HepG2 (cell line): ENCODE measurements around the gene FAM111A. TPM values are rescaled to one million over a fixed set of nuclear protein-coding genes. Genes with fewer than 3 reads are reported as not detected.

Source experiments
- ATAC-seq: fragments of 200-7000 bp; cut with Tn5 transposase; 3 replicates; pipeline ENCODE4 v1.9.1; 2020; ENCODE audit warnings: mild to moderate bottlenecking, moderate library complexity
- BruUV-seq: library from RNA; stranded (reverse); fragments of 400-500 nt; replicated peaks from 2 replicates; lab custom pipeline; 2021; lab: Mats Ljungman, UMichigan
- CTCF ChIA-PET: fragments of 300-600 bp; formaldehyde crosslinking; extraction: SDS; loops from one replicate; lab custom pipeline; 2021; ENCODE audit warnings: low total read pairs, inconsistent platforms, low intra/inter-chr PET ratio; lab: Yijun Ruan, JAX
- POLR2A ChIA-PET: fragments of 350-600 bp; sonication (Branson Sonifier 250); formaldehyde crosslinking; loops from one replicate; lab custom pipeline; 2020; ENCODE audit warnings: antibody characterized with exemption, inconsistent platforms; lab: Yijun Ruan, JAX
- DNase-seq: peaks from one replicate; pipeline ENCODE4 v3.0.0-alpha.2; 2015; ENCODE audit warnings: low spot score
- FAIRE-seq: peaks from 3 replicates; lab custom pipeline; 2011; peaks lifted over from hg19 to GRCh38; lab: Jason Lieb, UNC
- H2AFZ ChIP-seq: one replicate; pipeline ENCODE4 v1.6.1; 2011; ENCODE audit warnings: low read length, inconsistent platforms
- H3K27ac ChIP-seq: fragments of 300-600 bp; 3 replicates; pipeline ENCODE4 v1.8.0; 2011; ENCODE audit warnings: mixed run types, mild to moderate bottlenecking, mixed read lengths, low read length, inconsistent platforms; ENCODE audit not compliant: insufficient read depth; ENCODE audit errors: extremely low read length
- H3K27me3 ChIP-seq, 2 experiments: fragments of 200-600 bp in 1 of 2; 2 replicates in 1 of 2; 3 replicates in 1 of 2; pipeline versions ENCODE4 v1.6.0 to v1.8.0; 2011; ENCODE audit warnings: low read length in 2 of 2, mild to moderate bottlenecking in 2 of 2, moderate library complexity in 2 of 2, inconsistent platforms in 1 of 2; ENCODE audit not compliant: insufficient read depth in 2 of 2, control insufficient read depth in 1 of 2
- H3K36me3 ChIP-seq, 2 experiments: fragments of 200-600 bp in 1 of 2; replicated peaks in 1 of 2; 2 replicates in 1 of 2; 3 replicates in 1 of 2; pipeline versions ENCODE4 v1.5.1 to v1.8.0; 2011; ENCODE audit warnings: low read length in 2 of 2, inconsistent platforms in 1 of 2; ENCODE audit not compliant: insufficient read depth in 2 of 2, control insufficient read depth in 1 of 2
- H3K4me1 ChIP-seq: 2 replicates; pipeline ENCODE4 v1.5.1; 2012; ENCODE audit warnings: low read length, inconsistent platforms; ENCODE audit not compliant: insufficient read depth
- H3K4me2 ChIP-seq: 2 replicates; pipeline ENCODE4 v1.6.0; 2011; ENCODE audit warnings: low read depth, low read length, inconsistent platforms
- H3K4me3 ChIP-seq, 3 experiments: fragments of 200-600 bp in 1 of 3; sonication (generic), shearing (Covaris generic) in 1 of 3; replicated peaks in 1 of 3; 2 replicates each; pipeline ENCODE4 v1.5.1; 2011 to 2016; ENCODE audit warnings: low read length in 3 of 3, inconsistent platforms in 2 of 3, low read depth in 2 of 3, mild to moderate bottlenecking in 2 of 3, control low read depth in 1 of 3, mixed read lengths in 1 of 3; ENCODE audit not compliant: insufficient read depth in 1 of 3
- H3K79me2 ChIP-seq: one replicate; pipeline ENCODE4 v1.6.1; 2011; ENCODE audit warnings: low read length, inconsistent platforms; ENCODE audit not compliant: insufficient read depth
- H3K9ac ChIP-seq: 2 replicates; pipeline ENCODE4 v1.6.0; 2011; ENCODE audit warnings: mild to moderate bottlenecking, low read depth, low read length, inconsistent platforms; ENCODE audit not compliant: insufficient read depth
- H3K9me3 ChIP-seq: 2 replicates; pipeline ENCODE4 v1.5.1; 2012; ENCODE audit warnings: mild to moderate bottlenecking, low read length
- H4K20me1 ChIP-seq: 2 replicates; pipeline ENCODE4 v1.6.0; 2011; ENCODE audit warnings: inconsistent platforms, mild to moderate bottlenecking, low read length, moderate library complexity; ENCODE audit not compliant: insufficient read depth
- ARHGAP35 ChIP-seq: sonication (generic); formaldehyde crosslinking; IDR thresholded peaks from 2 replicates; pipeline ENCODE4 v1.9.0; 2022; ENCODE audit warnings: mild to moderate bottlenecking, inconsistent platforms, moderate library complexity, missing genetic modification reagents, borderline replicate concordance
- ATF5 ChIP-seq: sonication (generic); formaldehyde crosslinking; IDR thresholded peaks from 2 replicates; pipeline ENCODE4 v1.4.0; 2020; ENCODE audit warnings: mild to moderate bottlenecking, low read depth, missing genetic modification reagents
- CENPX ChIP-seq: sonication (generic); formaldehyde crosslinking; IDR thresholded peaks from 2 replicates; pipeline ENCODE4 v1.9.0; 2021; ENCODE audit warnings: mild to moderate bottlenecking, missing genetic modification reagents, moderate library complexity
- FOXK2 ChIP-seq: fragments of 450-650 bp; IDR thresholded peaks from 2 replicates; pipeline ENCODE4 v1.6.1; 2016
- HOXA5 ChIP-seq: sonication (generic); formaldehyde crosslinking; IDR thresholded peaks from 2 replicates; pipeline ENCODE4 v1.4.0; 2020; ENCODE audit warnings: missing genetic modification reagents
- JUNB ChIP-seq: sonication (generic); formaldehyde crosslinking; IDR thresholded peaks from 2 replicates; pipeline ENCODE4 v1.8.0; 2022; ENCODE audit warnings: missing genetic modification reagents, mild to moderate bottlenecking, borderline replicate concordance
- MXD3 ChIP-seq: IDR thresholded peaks from 2 replicates; pipeline ENCODE4 v1.6.1; 2016; ENCODE audit warnings: mild to moderate bottlenecking, missing biosample characterization, missing genetic modification reagents
- MYNN ChIP-seq: sonication (generic); formaldehyde crosslinking; IDR thresholded peaks from 2 replicates; pipeline ENCODE4 v1.4.0; 2020; ENCODE audit warnings: mild to moderate bottlenecking, low read depth, missing genetic modification reagents
- NKX3-1 ChIP-seq: sonication (generic); formaldehyde crosslinking; IDR thresholded peaks from 2 replicates; pipeline ENCODE4 v1.5.0; 2020; ENCODE audit warnings: missing genetic modification reagents
- STAG1 ChIP-seq: sonication (generic); formaldehyde crosslinking; IDR thresholded peaks from 2 replicates; pipeline ENCODE4 v1.4.0; 2020; ENCODE audit warnings: missing genetic modification reagents
- TFE3 ChIP-seq: IDR thresholded peaks from 2 replicates; pipeline ENCODE4 v1.6.1; 2016
- THAP8 ChIP-seq: sonication (generic); formaldehyde crosslinking; IDR thresholded peaks from 2 replicates; pipeline ENCODE4 v1.5.1; 2020; ENCODE audit warnings: missing genetic modification reagents, mild to moderate bottlenecking, borderline replicate concordance
- ZNF569 ChIP-seq: sonication (generic); formaldehyde crosslinking; IDR thresholded peaks from 2 replicates; pipeline ENCODE4 v1.5.0; 2020; ENCODE audit warnings: mild to moderate bottlenecking, missing genetic modification reagents, moderate library complexity, borderline replicate concordance
- ZNF816 ChIP-seq: sonication (generic); formaldehyde crosslinking; IDR thresholded peaks from 2 replicates; pipeline ENCODE4 v1.8.0; 2022; ENCODE audit warnings: missing genetic modification reagents, mild to moderate bottlenecking, borderline replicate concordance
- WGBS: methylation state at CpG from one replicate; pipeline ENCODE4 v1.1.6; 2017; ENCODE audit warnings: low lambda C conversion rate; 5-methylcytosine and 5-hydroxymethylcytosine counted together
- in situ Hi-C: cut with HindIII; loops from 2 replicates; pipeline ENCODE4 v1.10.0; 2017; ENCODE audit warnings: low pct_unique_long_range_greater_than_20kb; ENCODE audit not compliant: extremely low pct_ligation_motif_present
- intact Hi-C: fragments of 100-400 bp; cut with micrococcal nuclease; formaldehyde crosslinking; loops from one replicate; pipeline ENCODE4 v1.10.0; 2022; ENCODE audit not compliant: unreplicated experiment
- polyA plus RNA-seq, 8 experiments: library from polyadenylated mRNA; depleted of rRNA in 3 of 8; stranded (reverse) in 7 of 8; unstranded in 1 of 8; fragments of >200 nt; fragmentation: Illumina TruSeq in 4 of 8; extraction: Trizol in 4 of 8; gene quantifications; 2 replicates each; pipeline versions ENCODE4 v1.2.1 to v1.2.3, GENCODE V29; 2011 to 2016; ENCODE audit warnings: low read depth in 4 of 8, missing spikeins in 1 of 8, mixed read lengths in 1 of 8; ENCODE audit not compliant: insufficient read depth in 1 of 8
- total RNA-seq, 5 experiments: library from RNA; depleted of rRNA; stranded (reverse); fragments of >200 nt; fragmentation: Illumina TruSeq; extraction: Trizol; gene quantifications; 2 replicates each; pipeline ENCODE4 v1.2.3, GENCODE V29; 2016; ENCODE audit warnings: low read depth in 1 of 5

Gene FAM111A
- total and polyA plus RNA-seq, 2 of the 13 experiments (the other 11 are each of a cell fraction or from before 2014, with no cell fraction given), result 3.2 to 13.5 TPM

GRCh38 chr11:59112494-59112893 lies 30.2 kb upstream of the FAM111A start (continued):
- no peak for TF ChIP-seq ZNF569 (CRISPR knock-in tag)
- TF ChIP-seq TFE3 (CRISPR knock-in tag), result no peak

GRCh38 chr11:59114344-59114743 lies 28.3 kb upstream of the FAM111A start:
- ChIA-PET CTCF (no interaction called here), POLR2A (no interaction called here)
- 99% methylated on average over 3 of the region's 3 CpGs for WGBS
- Histone ChIP-seq H3K27me3 (no peaks in the 10 kb centered on the region), H3K4me2 (no peak overlapping the region), H3K4me3 (no peak overlapping the region), H2AFZ (no peak overlapping the region), H3K9me3 (peaks cover 24% of the 10 kb centered on the region), H3K79me2 (no peaks in the 10 kb centered on the region), H4K20me1 (no peaks in the 10 kb centered on the region), H3K4me1 (no peaks in the 10 kb centered on the region), H3K36me3 (peaks cover 0 to 19% of the 10 kb centered on the region in 2 experiments; a peak in 2 of 5 replicates), H3K27ac (no peak overlapping the region), H3K9ac (no peak overlapping the region)
- no peak for FAIRE-seq
- intact Hi-C loops, result no loop called here
- TF ChIP-seq ATF5 (no peak), MXD3 (CRISPR knock-in tag) (no peak), STAG1 (CRISPR knock-in tag) (no peak), JUNB (CRISPR knock-in tag) (no peak), HOXA5 (no peak), NKX3-1 (CRISPR knock-in tag) (no peak), ARHGAP35 (no peak), FOXK2 (no peak), ZNF816 (CRISPR knock-in tag) (no peak), CENPX (CRISPR knock-in tag) (no peak), MYNN (CRISPR knock-in tag) (no peak), THAP8 (CRISPR knock-in tag) (no peak)
- BruUV-seq, result no TSS peak
- ATAC-seq, result no peak
- DNase-seq, result no peak
- in situ Hi-C loops, result no loop called here
